GM23338 (cell line): ENCODE measurements around the gene CCDC157. TPM values are rescaled to one million over a fixed set of nuclear protein-coding genes. Genes with fewer than 3 reads are reported as not detected.
A peak's percentile ranks its signal among the peaks of the same experiment; 100 is the strongest.
"Not testable (repeated sequence)": the region's sequence is repeated elsewhere in the genome, so short reads cannot be mapped to it uniquely, and the experiment has no call there.

Experiments used
- ATAC-seq: fragments of 200-7000 bp; cut with Tn5 transposase; 3 replicates; pipeline ENCODE4 v1.9.1; 2020
- DNase-seq: peaks from one replicate; pipeline ENCODE4 v3.0.0-alpha.2; 2015; ENCODE audit warnings: low spot score
- H2AFZ ChIP-seq: fragments of 200-600 bp; sonication (generic); 2 replicates; pipeline ENCODE4 v1.8.0; 2016; ENCODE audit warnings: antibody characterized with exemption, mild to moderate bottlenecking, moderate library complexity
- H3F3A ChIP-seq: fragments of 200-600 bp; sonication (generic); replicated peaks from 2 replicates; pipeline ENCODE4 v1.8.0; 2017; ENCODE audit warnings: antibody characterized with exemption, mixed run types, low read depth
- H3K27ac ChIP-seq: fragments of 200-600 bp; sonication (generic); 2 replicates; pipeline ENCODE4 v1.6.1; 2016; ENCODE audit warnings: low read depth
- H3K27me3 ChIP-seq: fragments of 200-600 bp; sonication (generic); 2 replicates; pipeline ENCODE4 v1.8.0; 2016; ENCODE audit warnings: mild to moderate bottlenecking, mixed run types, moderate library complexity; ENCODE audit not compliant: insufficient read depth
- H3K36me3 ChIP-seq: fragments of 200-600 bp; sonication (generic); 2 replicates; pipeline ENCODE4 v1.8.0; 2016; ENCODE audit warnings: mild to moderate bottlenecking; ENCODE audit not compliant: insufficient read depth
- H3K4me1 ChIP-seq: fragments of 200-600 bp; sonication (generic); 2 replicates; pipeline ENCODE4 v1.8.0; 2016; ENCODE audit warnings: mild to moderate bottlenecking, moderate library complexity; ENCODE audit not compliant: insufficient read depth
- H3K4me2 ChIP-seq: fragments of 200-600 bp; sonication (generic); 2 replicates; pipeline ENCODE4 v1.7.1; 2017; ENCODE audit warnings: mixed run types
- H3K4me3 ChIP-seq: fragments of 200-600 bp; sonication (generic); 2 replicates; pipeline ENCODE4 v1.6.1; 2016; ENCODE audit warnings: mixed run types
- H3K79me2 ChIP-seq: fragments of 200-600 bp; sonication (generic); replicated peaks from 2 replicates; pipeline ENCODE4 v1.8.0; 2017; ENCODE audit warnings: mild to moderate bottlenecking; ENCODE audit not compliant: insufficient read depth
- H3K9me2 ChIP-seq: fragments of 200-600 bp; sonication (generic); 2 replicates; pipeline ENCODE4 v1.8.0; 2017; ENCODE audit not compliant: insufficient read depth
- H4K20me1 ChIP-seq: fragments of 200-600 bp; sonication (generic); replicated peaks from 2 replicates; pipeline ENCODE4 v1.8.0; 2017; ENCODE audit warnings: mild to moderate bottlenecking; ENCODE audit not compliant: insufficient read depth
- H3K27ac Mint-ChIP-seq: 2 replicates; pipeline ENCODE4 v1.8.0; 2020; ENCODE audit warnings: inconsistent platforms, mild to moderate bottlenecking, moderate library complexity, mixed read lengths
- H3K27me3 Mint-ChIP-seq: 3 replicates; pipeline ENCODE4 v1.8.0; 2022; ENCODE audit warnings: low read depth, mild to moderate bottlenecking, moderate library complexity, mixed read lengths, inconsistent platforms; ENCODE audit not compliant: insufficient read depth, poor library complexity
- H3K36me3 Mint-ChIP-seq: 3 replicates; pipeline ENCODE4 v1.8.0; 2021; ENCODE audit warnings: low read depth, mild to moderate bottlenecking, inconsistent platforms, moderate library complexity, mixed read lengths
- H3K4me1 Mint-ChIP-seq: 3 replicates; pipeline ENCODE4 v1.8.0; 2020; ENCODE audit warnings: mild to moderate bottlenecking, inconsistent platforms, mixed read lengths
- H3K4me3 Mint-ChIP-seq: 3 replicates; pipeline ENCODE4 v1.8.0; 2021; ENCODE audit warnings: moderate library complexity, mild to moderate bottlenecking, inconsistent platforms, mixed read lengths
- H3K9me3 Mint-ChIP-seq: 3 replicates; pipeline ENCODE4 v1.8.0; 2020; ENCODE audit warnings: moderate library complexity, mild to moderate bottlenecking, inconsistent platforms, mixed read lengths
- CREB1 ChIP-seq: fragments of 250-450 bp; sonication (Bioruptor Pico); IDR thresholded peaks from 2 replicates; pipeline ENCODE4 v1.5.0; 2020; ENCODE audit warnings: low read depth, mild to moderate bottlenecking, moderate library complexity
- CTCF ChIP-seq, 2 experiments: fragments of 200-600 bp in 1 of 2; sonication (generic) in 1 of 2; conservative IDR thresholded peaks; 2 replicates each; pipeline versions ENCODE4 v1.5.1 to v1.6.1; 2016 to 2017; ENCODE audit warnings: antibody characterized with exemption in 2 of 2, low read depth in 2 of 2, mild to moderate bottlenecking in 2 of 2, moderate library complexity in 1 of 2
- EZH2 ChIP-seq: fragments of 200-600 bp; sonication (generic); IDR thresholded peaks from one replicate; pipeline ENCODE4 v1.8.0; 2017; ENCODE audit warnings: antibody characterized with exemption, mild to moderate bottlenecking, low read depth; ENCODE audit not compliant: unreplicated experiment
- JUNB ChIP-seq: IDR thresholded peaks from one replicate; pipeline ENCODE4 v1.6.1; 2016; ENCODE audit warnings: antibody characterized with exemption; ENCODE audit not compliant: unreplicated experiment
- NANOG ChIP-seq: IDR thresholded peaks from 2 replicates; pipeline ENCODE4 v1.6.1; 2016; ENCODE audit warnings: antibody characterized with exemption, borderline replicate concordance
- POLR2AphosphoS5 ChIP-seq: IDR thresholded peaks from 2 replicates; pipeline ENCODE4 v1.6.1; 2016; ENCODE audit warnings: antibody characterized with exemption, low read depth
- STAT1 ChIP-seq: IDR thresholded peaks from one replicate; pipeline ENCODE4 v1.6.1; 2016; ENCODE audit warnings: antibody characterized with exemption; ENCODE audit not compliant: unreplicated experiment
- ZNF114 ChIP-seq: fragments of 250-450 bp; sonication (Bioruptor Pico); IDR thresholded peaks from 2 replicates; pipeline ENCODE4 v1.5.0; 2020; ENCODE audit warnings: mild to moderate bottlenecking, moderate library complexity
- ZNF331 ChIP-seq: fragments of 250-450 bp; sonication (Bioruptor Pico); IDR thresholded peaks from 2 replicates; pipeline ENCODE4 v1.5.0; 2020; ENCODE audit warnings: low read depth, mild to moderate bottlenecking, moderate library complexity
- ZNF462 ChIP-seq: fragments of 250-450 bp; sonication (Bioruptor Pico); IDR thresholded peaks from 2 replicates; pipeline ENCODE4 v1.5.0; 2020; ENCODE audit warnings: mild to moderate bottlenecking, moderate library complexity
- polyA plus RNA-seq: library from polyadenylated mRNA; unstranded; fragments of >200 nt; fragmentation: Nextera tagmentation; extraction: Ambion mirVana; gene quantifications from 2 replicates; pipeline ENCODE4 v1.2.1, GENCODE V29; 2016
- total RNA-seq: library from RNA; depleted of rRNA; stranded (reverse); fragments of >200 nt; shearing (Covaris generic); gene quantifications from 2 replicates; pipeline ENCODE4 v1.2.3, GENCODE V29; 2014

The CCDC157 gene
- total and polyA plus RNA-seq, 2 experiments from 2014 or later = 3.8 to 7.9 TPM

GRCh38 chr22:30401024-30401423 is 44.2 kb downstream of the CCDC157 start:
- not testable (repeated sequence) for H3K36me3 Mint-ChIP-seq, H3F3A ChIP-seq, H3K9me2 ChIP-seq, DNase-seq, H3K4me2 ChIP-seq, H3K79me2 ChIP-seq, H3K4me3 ChIP-seq, H2AFZ ChIP-seq, H4K20me1 ChIP-seq, H3K4me3 Mint-ChIP-seq, H3K9me3 Mint-ChIP-seq, ATAC-seq, H3K36me3 ChIP-seq, H3K27ac Mint-ChIP-seq, H3K27ac ChIP-seq
- H3K27me3 Mint-ChIP-seq = peaks cover 35% of the 10 kb centered on the region
- Histone ChIP-seq H3K27me3 (peaks cover 24% of the 10 kb centered on the region), H3K4me1 (peaks cover 17% of the 10 kb centered on the region)
- H3K4me1 Mint-ChIP-seq = peaks cover 24% of the 10 kb centered on the region

GRCh38 chr22:30402028-30402765 is 45.4 kb downstream of the CCDC157 start:
- ATAC-seq = peak; percentile 43
- peak overlapping the region; percentile 52; the same call in 1 of the 2 replicates for H3K27ac Mint-ChIP-seq
- no peaks in the 10 kb centered on the region for H4K20me1 ChIP-seq

More at GRCh38 chr22:30402028-30402765, 45.4 kb downstream of the CCDC157 start:
- Histone ChIP-seq H2AFZ (no peak overlapping the region), H3K27me3 (peaks cover 16% of the 10 kb centered on the region), H3K4me2 (peak overlapping the region; percentile 69), H3K36me3 (no peaks in the 10 kb centered on the region), H3K4me3 (no peak overlapping the region; the same call in 1 of the 2 replicates), H3K4me1 (peaks cover 17% of the 10 kb centered on the region), H3F3A (peaks cover 4% of the 10 kb centered on the region; the same call in 1 of the 2 replicates), H3K79me2 (no peaks in the 10 kb centered on the region), H3K27ac (peak overlapping the region; percentile 84), H3K9me2 (no peaks in the 10 kb centered on the region)
- H3K9me3 Mint-ChIP-seq = no peaks in the 10 kb centered on the region
- DNase-seq = peak; percentile 60
- H3K36me3 Mint-ChIP-seq = peaks cover 2% of the 10 kb centered on the region; the same call in 2 of the 3 replicates
- H3K4me3 Mint-ChIP-seq = peak overlapping the region; percentile 29; the same call in 2 of the 3 replicates
- TF ChIP-seq CTCF (conservative IDR thresholded peaks at IDR 0.05; ENCODE audit: low read depth in 2 of 2) (no peak), NANOG (no peak), POLR2AphosphoS5 (no peak), ZNF462 (no peak), STAT1 (no peak), JUNB (no peak), CREB1 (no peak), ZNF114 (CRISPR knock-in tag) (no peak), EZH2 (no peak), ZNF331 (no peak)
- H3K27me3 Mint-ChIP-seq = peaks cover 26% of the 10 kb centered on the region
- H3K4me1 Mint-ChIP-seq = peaks cover 24% of the 10 kb centered on the region
